T-helper 1 cell (primary cell): ENCODE data around the gene ADM5.
A peak's percentile ranks its signal among the peaks of the same experiment; 100 is the strongest.

ENCODE experiments used
- DNase-seq, 5 donors: peaks; one replicate each; pipeline ENCODE4 v3.0.0-alpha.2; 2012 to 2020

Gene ADM5

GRCh38 chr19:49680421-49681351, 8.7 kb upstream of the ADM5 start:
- DNase-seq, result peak; percentile 84 to 91 (median 91)

GRCh38 chr19:49681830-49682229, 7.6 kb upstream of the ADM5 start:
- no peak for DNase-seq

GRCh38 chr19:49682274-49682673, 7.1 kb upstream of the ADM5 start:
- DNase-seq, result no peak

- DNase-seq, result no peak
Observed at GRCh38 chr19:49683814-49684250, 5.6 kb upstream of the ADM5 start.

GRCh38 chr19:49684251-49684982, 5.0 kb upstream of the ADM5 start:
- no peak for DNase-seq

- DNase-seq, result no peak
Observed at GRCh38 chr19:49684983-49685553, 4.3 kb upstream of the ADM5 start.

GRCh38 chr19:49685845-49686332, 3.5 kb upstream of the ADM5 start:
- DNase-seq, result no peak

GRCh38 chr19:49686503-49687088, 2.8 kb upstream of the ADM5 start:
- no peak for DNase-seq

- DNase-seq, result no peak
Observed at GRCh38 chr19:49687150-49687549, 2.2 kb upstream of the ADM5 start.

- DNase-seq, result no peak
Observed at GRCh38 chr19:49687566-49688316, 1.7 kb upstream of the ADM5 start.

GRCh38 chr19:49688531-49689132, 762 bp upstream of the ADM5 start:
- DNase-seq, result no peak

- no peak for DNase-seq
Observed at GRCh38 chr19:49690079-49690655, 773 bp downstream of the ADM5 start.

- peak in 4 of 5 donors; percentile 38 to 59 (median 50) for DNase-seq
Observed at GRCh38 chr19:49690656-49691242, 1.4 kb downstream of the ADM5 start, which contains the start of gene CPT1C. Gene CPT1C, plus strand, starts transcription at chr19:49691116. Its CDS starts 1,137 bp downstream, at chr19:49692253.

- DNase-seq, result peak in 1 of 5 donors; percentile 39
Observed at GRCh38 chr19:49691243-49692146, 2.1 kb downstream of the ADM5 start.

GRCh38 chr19:49692147-49692506, 2.7 kb downstream of the ADM5 start:
- DNase-seq, result no peak

GRCh38 chr19:49696115-49696514, 6.7 kb downstream of the ADM5 start:
- no peak for DNase-seq

- DNase-seq, result no peak
Observed at GRCh38 chr19:49696865-49697264, 7.5 kb downstream of the ADM5 start.

- no peak for DNase-seq
Observed at GRCh38 chr19:49699364-49699763, 10.0 kb downstream of the ADM5 start.

- DNase-seq, result no peak
Observed at GRCh38 chr19:49700563-49700962, 11.2 kb downstream of the ADM5 start.
